Dedifferentiated amniotic fluid mesenchymal stem cell (primary cell): Measurements from ENCODE around the gene FGF8.
A peak's percentile ranks its signal among the peaks of the same experiment; 100 is the strongest.

Experiments used
- DNase-seq: peaks from one replicate; pipeline ENCODE4 v3.0.0-alpha.2; 2016; ENCODE audit errors: extremely low spot score

The FGF8 gene

DNA sequence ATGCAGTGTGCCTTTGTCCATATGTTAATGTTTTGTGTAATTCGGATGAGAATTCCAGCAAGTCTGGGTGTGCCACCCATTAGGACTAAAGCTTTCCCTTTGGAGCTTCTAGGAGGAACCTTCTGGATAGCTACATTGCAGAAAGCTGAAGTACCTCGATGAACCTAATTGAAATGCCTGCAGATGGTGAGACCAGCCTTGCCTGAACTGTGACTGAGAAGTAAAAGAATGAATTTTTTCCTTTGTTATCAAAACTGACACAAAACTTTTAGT lies 49.9 kb downstream of the FGF8 start:
- no peak for DNase-seq

DNA sequence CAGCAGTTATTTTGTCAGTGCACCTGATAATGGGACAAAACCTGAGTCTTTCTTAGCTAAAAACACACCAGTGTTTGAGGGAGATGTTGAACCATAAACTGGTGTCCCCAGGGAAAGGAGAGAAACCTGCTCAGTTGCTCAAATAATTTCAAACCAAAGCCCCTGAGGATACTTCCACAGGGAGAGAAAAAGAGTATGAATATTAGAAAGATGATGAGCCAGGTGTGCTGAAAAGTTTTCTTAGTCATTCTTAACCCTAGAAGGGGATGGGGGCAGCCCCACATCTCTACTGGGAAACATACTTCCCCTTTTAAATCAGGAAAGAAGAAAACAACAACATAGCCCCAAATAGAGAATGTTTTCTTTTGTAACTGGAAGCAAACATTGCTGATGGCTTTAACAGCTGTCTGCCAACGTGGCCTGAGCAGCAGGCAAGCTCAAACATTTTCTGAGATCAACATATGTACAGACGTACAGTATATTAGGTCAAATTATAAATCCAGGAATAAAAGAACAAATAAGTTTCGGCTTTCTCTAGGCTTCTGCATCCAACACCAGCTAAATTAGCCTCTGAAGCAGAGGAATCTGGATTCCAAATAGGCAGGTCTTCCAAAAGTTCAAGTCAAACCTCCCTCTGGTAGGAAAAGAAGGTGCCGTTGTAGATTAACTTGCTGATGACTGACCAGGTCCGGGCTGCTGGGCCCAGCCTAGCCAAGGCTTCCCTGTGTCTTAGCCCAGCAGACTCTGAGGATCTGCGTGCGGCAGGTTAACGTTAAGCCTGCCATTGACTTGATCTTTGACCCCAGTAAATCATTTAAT lies 50.4 kb downstream of the FGF8 start:
- DNase-seq = no peak

DNA sequence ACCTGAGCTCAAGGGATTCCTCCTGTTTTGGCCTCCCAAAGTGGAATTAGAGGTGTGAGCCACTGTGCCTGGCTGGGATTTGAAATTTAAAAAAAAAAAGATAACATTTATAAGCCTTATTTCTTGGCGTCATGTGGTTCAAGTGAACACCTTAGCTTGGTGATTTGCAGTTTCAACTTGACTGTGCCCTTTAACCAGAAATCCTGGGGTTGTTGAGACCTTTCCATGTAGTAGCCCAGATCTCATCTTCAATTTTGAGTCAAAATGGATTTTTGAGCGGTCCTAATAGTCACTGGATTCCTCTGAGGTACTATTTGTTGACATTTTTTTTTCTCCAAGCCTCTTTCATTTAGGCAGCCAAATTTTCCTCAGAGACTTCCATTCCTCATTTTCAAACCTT lies 51.5 kb downstream of the FGF8 start:
- no peak for DNase-seq

DNA sequence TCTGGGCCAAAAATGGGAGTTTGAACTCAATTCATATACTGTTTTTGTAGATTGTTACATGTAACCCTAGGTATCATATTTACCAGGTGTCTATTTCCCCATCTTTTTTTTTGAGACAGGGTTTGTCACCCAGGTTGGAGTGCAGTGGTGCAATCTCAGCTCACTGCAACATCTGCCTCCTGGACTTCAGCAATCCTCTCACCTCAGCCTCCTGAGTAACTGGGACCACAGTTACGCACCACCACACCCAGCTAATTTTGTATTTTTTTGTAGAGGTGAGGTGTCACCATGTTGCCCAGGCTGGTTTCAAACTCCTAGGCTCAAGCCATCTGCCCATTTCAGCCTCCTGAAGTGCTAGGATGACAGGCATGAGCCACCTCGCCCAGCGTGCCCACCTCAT lies 52.7 kb downstream of the FGF8 start:
- DNase-seq = peak; percentile 12

DNA sequence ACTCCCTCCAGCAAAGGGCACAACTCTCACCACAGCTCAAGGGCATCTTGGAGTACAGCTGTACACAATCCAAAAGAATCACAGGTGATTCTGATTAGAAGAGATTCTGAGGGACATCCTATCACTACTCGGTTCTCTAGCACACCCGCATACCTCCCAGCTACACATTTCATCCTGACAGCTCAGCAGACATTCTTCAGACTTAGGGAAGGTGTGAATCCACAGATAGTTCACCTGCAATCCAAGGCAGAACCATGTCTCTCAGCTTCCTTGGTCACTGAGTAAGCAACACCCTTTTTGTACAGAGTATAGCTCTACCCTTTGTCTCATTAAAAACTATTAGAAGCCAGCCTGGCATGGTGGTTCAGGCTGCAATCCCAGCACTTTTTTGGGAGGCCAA lies 54.1 kb downstream of the FGF8 start:
- no peak for DNase-seq

DNA sequence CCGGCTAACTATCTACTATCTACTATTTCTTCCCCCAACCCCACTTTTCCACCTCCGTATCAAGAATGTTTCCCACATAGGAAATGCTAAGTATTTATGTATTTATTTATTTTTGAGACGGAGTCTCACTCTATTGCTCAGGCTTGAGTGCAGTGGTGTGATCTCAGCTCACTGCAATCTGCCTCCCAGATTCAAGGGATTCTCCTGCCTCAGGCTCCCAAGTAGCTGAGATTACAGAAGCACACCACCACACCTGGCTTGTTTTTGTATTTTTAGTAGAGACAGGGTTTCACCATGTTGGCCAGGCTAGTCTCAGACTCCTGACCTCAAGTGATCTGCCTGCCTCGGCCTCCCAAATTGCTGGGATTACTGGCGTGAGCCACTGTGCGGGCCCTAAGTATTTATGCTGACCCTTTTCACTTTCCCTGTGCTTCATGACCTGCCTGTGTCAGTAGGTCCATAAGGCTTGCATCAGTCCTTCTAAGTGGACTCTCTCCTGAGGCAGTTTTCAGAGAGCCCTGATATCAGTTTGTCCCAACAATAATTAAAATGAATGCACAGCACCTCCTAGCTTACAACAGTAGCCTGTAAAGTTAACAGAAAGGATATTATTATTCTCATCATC lies 55.2 kb downstream of the FGF8 start:
- no peak for DNase-seq
